GM12878 (cell line): Measurements from ENCODE around the gene CNTNAP2. TPM values are rescaled to one million over a fixed set of nuclear protein-coding genes. Genes with fewer than 3 reads are reported as not detected.

ENCODE experiments used
- ATAC-seq: fragments of 200-7000 bp; cut with Tn5 transposase; 3 replicates; pipeline ENCODE4 v1.9.1; 2020; ENCODE audit warnings: mild to moderate bottlenecking, moderate library complexity
- BruUV-seq: library from RNA; stranded (reverse); fragments of 400-500 nt; replicated peaks from 2 replicates; lab custom pipeline; 2021; lab: Mats Ljungman, UMichigan
- CTCF ChIA-PET: fragments of 300-600 bp; sonication (Branson Sonifier 250); formaldehyde crosslinking; extraction: SDS; loops from one replicate; lab custom pipeline; 2021; ENCODE audit warnings: inconsistent platforms; lab: Yijun Ruan, JAX
- POLR2A ChIA-PET: fragments of 350-600 bp; formaldehyde crosslinking; extraction: SDS; loops from one replicate; lab custom pipeline; 2021; ENCODE audit warnings: inconsistent platforms; lab: Charles Lee
- RAD21 ChIA-PET: fragments of 300-600 bp; sonication (Branson Sonifier 250); formaldehyde crosslinking; loops from one replicate; lab custom pipeline; 2023; ENCODE audit warnings: antibody characterized with exemption; ENCODE audit not compliant: unreplicated experiment; lab: Charles Lee
- SMC1A ChIA-PET: fragments of 300-600 bp; sonication (Branson Sonifier 250); formaldehyde crosslinking; loops from one replicate; lab custom pipeline; 2023; ENCODE audit not compliant: unreplicated experiment, uncharacterized antibody; lab: Charles Lee
- DNase-seq: peaks from one replicate; pipeline ENCODE4 v3.0.0-alpha.2; 2011; ENCODE audit warnings: low read depth, low spot score
- FAIRE-seq: peaks from 3 replicates; lab custom pipeline; 2011; peaks lifted over from hg19 to GRCh38; lab: Jason Lieb, UNC
- H2AFZ ChIP-seq: 2 replicates; pipeline ENCODE4 v1.6.0; 2011; ENCODE audit warnings: low read depth, low read length, control low read depth; ENCODE audit not compliant: control insufficient read depth
- H3K27ac ChIP-seq: 2 replicates; pipeline ENCODE4 v1.5.1; 2011; ENCODE audit warnings: control low read depth; ENCODE audit not compliant: control insufficient read depth, insufficient read depth
- H3K27me3 ChIP-seq, 2 experiments: replicated peaks in 1 of 2; 2 replicates each; pipeline versions ENCODE4 v1.6.0 to v1.6.1; 2011; ENCODE audit warnings: low read length in 1 of 2; ENCODE audit not compliant: control insufficient read depth in 2 of 2, insufficient read depth in 2 of 2
- H3K36me3 ChIP-seq, 2 experiments: 2 replicates each; pipeline ENCODE4 v1.5.1; 2011; ENCODE audit warnings: low read length in 1 of 2; ENCODE audit not compliant: control insufficient read depth in 2 of 2, insufficient read depth in 2 of 2
- H3K4me1 ChIP-seq: 2 replicates; pipeline ENCODE4 v1.6.1; 2011; ENCODE audit warnings: mild to moderate bottlenecking, low read length, moderate library complexity, mixed read lengths; ENCODE audit not compliant: control insufficient read depth, insufficient read depth
- H3K4me2 ChIP-seq: 2 replicates; pipeline ENCODE4 v1.6.0; 2011; ENCODE audit warnings: control low read depth; ENCODE audit not compliant: control insufficient read depth, insufficient read depth
- H3K4me3 ChIP-seq: fragments of 200-600 bp; sonication (generic); 2 replicates; pipeline ENCODE4 v1.5.1; 2016
- H3K79me2 ChIP-seq: 2 replicates; pipeline ENCODE4 v1.6.0; 2011; ENCODE audit warnings: low read length; ENCODE audit not compliant: control insufficient read depth, insufficient read depth
- H3K9ac ChIP-seq: 2 replicates; pipeline ENCODE4 v1.8.0; 2011; ENCODE audit warnings: low read length, control low read depth, mixed read lengths; ENCODE audit not compliant: control insufficient read depth, insufficient read depth
- H3K9me3 ChIP-seq: replicated peaks from 3 replicates; pipeline ENCODE4 v1.5.1; 2011; ENCODE audit warnings: mild to moderate bottlenecking, low read length; ENCODE audit not compliant: control insufficient read depth, insufficient read depth
- H4K20me1 ChIP-seq: 2 replicates; pipeline ENCODE4 v1.6.0; 2011; ENCODE audit not compliant: control insufficient read depth, insufficient read depth
- BMI1 ChIP-seq: fragments of 450-650 bp; IDR thresholded peaks from 2 replicates; pipeline ENCODE4 v1.6.1; 2016; ENCODE audit warnings: mild to moderate bottlenecking, moderate library complexity, borderline replicate concordance
- CEBPB ChIP-seq, 2 experiments: fragments of 150-350 bp in 1 of 2; IDR thresholded peaks; 2 replicates each; pipeline ENCODE4 v1.6.1; 2012 to 2014; ENCODE audit warnings: low read depth in 2 of 2, low read length in 2 of 2, borderline replicate concordance in 1 of 2, inconsistent platforms in 1 of 2
- CEBPZ ChIP-seq: fragments of 150-350 bp; IDR thresholded peaks from 2 replicates; pipeline ENCODE4 v1.6.1; 2016; ENCODE audit warnings: low read depth, low read length
- CUX1 ChIP-seq: IDR thresholded peaks from 2 replicates; pipeline ENCODE4 v1.6.1; 2012; ENCODE audit warnings: improper control_type of control experiment, low read depth, low read length; ENCODE audit not compliant: insufficient replicate concordance
- DPF2 ChIP-seq: fragments of 450-650 bp; IDR thresholded peaks from 2 replicates; pipeline ENCODE4 v1.6.1; 2017; ENCODE audit warnings: mild to moderate bottlenecking
- ETV6 ChIP-seq, 2 experiments: fragments of 450-650 bp in 1 of 2; IDR thresholded peaks in 1 of 2; conservative IDR thresholded peaks in 1 of 2; 2 replicates each; pipeline ENCODE4 v1.6.1; 2014; ENCODE audit warnings: antibody characterized with exemption in 1 of 2, borderline replicate concordance in 1 of 2, low read depth in 1 of 2, mild to moderate bottlenecking in 1 of 2, moderate library complexity in 1 of 2
- HDAC6 ChIP-seq: fragments of 200-600 bp; sonication (generic); IDR thresholded peaks from one replicate; pipeline ENCODE4 v1.8.0; 2017; ENCODE audit warnings: antibody characterized with exemption; ENCODE audit not compliant: unreplicated experiment
- IKZF2 ChIP-seq, 2 experiments: fragments of 450-650 bp; IDR thresholded peaks; 2 replicates each; pipeline ENCODE4 v1.6.1; 2017; ENCODE audit warnings: mild to moderate bottlenecking in 2 of 2, moderate library complexity in 2 of 2
- MLLT1 ChIP-seq: fragments of 450-650 bp; IDR thresholded peaks from 2 replicates; pipeline ENCODE4 v1.6.1; 2016; ENCODE audit warnings: mild to moderate bottlenecking
- RAD21 ChIP-seq: IDR thresholded peaks from 2 replicates; pipeline ENCODE4 v1.6.1; 2011; ENCODE audit warnings: mild to moderate bottlenecking, low read depth, low read length, moderate library complexity; ENCODE audit not compliant: insufficient read depth
- RELA ChIP-seq: fragments of 450-650 bp; IDR thresholded peaks from 2 replicates; pipeline ENCODE4 v1.8.0; 2014; ENCODE audit warnings: borderline replicate concordance; ENCODE audit not compliant: partially characterized antibody
- ZSCAN29 ChIP-seq: fragments of 450-650 bp; IDR thresholded peaks from 2 replicates; pipeline ENCODE4 v1.6.1; 2017; ENCODE audit warnings: mild to moderate bottlenecking, moderate library complexity
- WGBS: methylation state at CpG from one replicate; pipeline ENCODE4 v1.1.6; 2016; ENCODE audit warnings: low lambda C conversion rate; ENCODE audit not compliant: insufficient replicate concordance, insufficient coverage; ENCODE audit errors: missing lambda C conversion rate; 5-methylcytosine and 5-hydroxymethylcytosine counted together
- in situ Hi-C: fragments of 300-500 bp; cut with MboI; formaldehyde crosslinking; loops from 9 replicates; pipeline ENCODE4 v1.14.3; 2018; ENCODE audit warnings: mixed read lengths
- intact Hi-C: fragments of 100-400 bp; cut with micrococcal nuclease; formaldehyde crosslinking; loops from one replicate; pipeline ENCODE4 v1.14.2; 2022; ENCODE audit not compliant: unreplicated experiment
- polyA plus RNA-seq, 11 experiments: library from polyadenylated mRNA; depleted of rRNA in 4 of 11; unstranded in 6 of 11; stranded (reverse) in 5 of 11; fragments of >200 nt; fragmentation: Nextera tagmentation in 4 of 11; fragmentation: Illumina TruSeq in 1 of 11; extraction: Ambion mirVana in 4 of 11; extraction: Trizol in 1 of 11; gene quantifications; 1 replicate in 1 of 11; 2 replicates in 10 of 11; pipeline versions ENCODE4 v1.2.1 to v1.2.3, GENCODE V29; 2011 to 2016; ENCODE audit warnings: inconsistent platforms in 2 of 11, missing spikeins in 2 of 11, low read depth in 1 of 11
- total RNA-seq, 4 experiments: library from RNA; depleted of rRNA in 3 of 4; stranded (reverse); fragments of >200 nt in 3 of 4; fragmentation: Illumina TruSeq in 1 of 4; extraction: Trizol in 1 of 4; gene quantifications; 2 replicates each; pipeline versions ENCODE4 v1.2.1 to v1.2.3, GENCODE V29; 2013 to 2021

The CNTNAP2 gene
- total and polyA plus RNA-seq, 10 of the 15 experiments (the other 5 are each of a cell fraction or from before 2014, with no cell fraction given) = 0.03 to 0.08 (median 0.03) TPM; not detected in 7

GRCh38 chr7:147569116-147569913 lies 1452.7 kb downstream of the CNTNAP2 start:
- H4K20me1 ChIP-seq = no peaks in the 10 kb centered on the region
- no peak overlapping the region for H3K9ac ChIP-seq
- H3K27ac ChIP-seq = no peak overlapping the region
- DNase-seq (no peak), ATAC-seq (no peak), FAIRE-seq (no peak)
- no peaks in the 10 kb centered on the region for H3K9me3 ChIP-seq
- no peak overlapping the region for H3K4me2 ChIP-seq
- in situ Hi-C loops = no loop called here
- H3K79me2 ChIP-seq = no peaks in the 10 kb centered on the region
- H2AFZ ChIP-seq = no peak overlapping the region
- no peaks in the 10 kb centered on the region for H3K4me1 ChIP-seq
- ChIA-PET POLR2A (no interaction called here), SMC1A (no interaction called here), RAD21 (no interaction called here), CTCF (no interaction called here)
- H3K36me3 ChIP-seq = no peaks in the 10 kb centered on the region
- no peaks in the 10 kb centered on the region for H3K27me3 ChIP-seq
- H3K4me3 ChIP-seq = no peak overlapping the region
- no TSS peak for BruUV-seq
- WGBS = 49% methylated on average over 6 of the region's 6 CpGs
- intact Hi-C loops = no loop called here
- no peak for TF ChIP-seq CEBPZ
- no peak for TF ChIP-seq RELA
- TF ChIP-seq IKZF2 (IDR thresholded peaks at IDR 0.05) = no peak
- TF ChIP-seq BMI1 = no peak
- TF ChIP-seq DPF2 = no peak
- no peak for TF ChIP-seq HDAC6
- TF ChIP-seq CUX1 = no peak
- TF ChIP-seq RAD21 = no peak
- TF ChIP-seq MLLT1 = no peak
- TF ChIP-seq ZSCAN29 = no peak
- TF ChIP-seq ETV6 (conservative IDR thresholded peaks at IDR 0.05 in 1 of 2, IDR thresholded peaks at IDR 0.05 in 1 of 2; ENCODE audit: borderline replicate concordance in 1 of 2, low read depth in 1 of 2) = no peak
- no peak for TF ChIP-seq CEBPB (IDR thresholded peaks at IDR 0.05; ENCODE audit: borderline replicate concordance in 1 of 2, low read depth in 2 of 2, low read length in 2 of 2)
